Stimulated activated CD8-positive, alpha-beta memory T cell treated with anti-CD3 and anti-CD28 coated beads, Interleukin-12 subunit alpha, Interleukin-12 subunit beta, amount 100 ng/mL, for 1 hour (primary cell): ENCODE measurements around the gene SHISAL1.

Source experiments
- DNase-seq: peaks from one replicate; pipeline ENCODE4 v3.0.0-alpha.2; 2020; ENCODE audit warnings: low read depth

SHISAL1 gene

GRCh38 chr22:44277386-44278135, 35.2 kb downstream of the SHISAL1 start:
- no peak for DNase-seq

GRCh38 chr22:44276706-44277356, 35.9 kb downstream of the SHISAL1 start:
- DNase-seq, result no peak

GRCh38 chr22:44276041-44276440, 36.7 kb downstream of the SHISAL1 start:
- no peak for DNase-seq

GRCh38 chr22:44275631-44275995, 37.1 kb downstream of the SHISAL1 start:
- no peak for DNase-seq

- no peak for DNase-seq
These were observed 37.7 kb downstream of the SHISAL1 start for GRCh38 chr22:44274918-44275630.

GRCh38 chr22:44273175-44273574, 39.6 kb downstream of the SHISAL1 start:
- no peak for DNase-seq

GRCh38 chr22:44272401-44272771, 40.4 kb downstream of the SHISAL1 start:
- no peak for DNase-seq

GRCh38 chr22:44271732-44272400, 40.9 kb downstream of the SHISAL1 start:
- no peak for DNase-seq

GRCh38 chr22:44271010-44271500, 41.7 kb downstream of the SHISAL1 start:
- DNase-seq, result no peak

- DNase-seq, result no peak
These were observed 42.2 kb downstream of the SHISAL1 start for GRCh38 chr22:44270556-44270880.

GRCh38 chr22:44269757-44270555, 42.8 kb downstream of the SHISAL1 start:
- no peak for DNase-seq

GRCh38 chr22:44269117-44269498, 43.6 kb downstream of the SHISAL1 start:
- no peak for DNase-seq

GRCh38 chr22:44268431-44269116, 44.2 kb downstream of the SHISAL1 start:
- no peak for DNase-seq

GRCh38 chr22:44267856-44268255, 44.9 kb downstream of the SHISAL1 start:
- no peak for DNase-seq

GRCh38 chr22:44266796-44267760, 45.7 kb downstream of the SHISAL1 start:
- DNase-seq, result no peak

- DNase-seq, result no peak
These were observed 49.2 kb downstream of the SHISAL1 start for GRCh38 chr22:44263547-44263946.

- no peak for DNase-seq
These were observed 50.7 kb downstream of the SHISAL1 start for GRCh38 chr22:44261861-44262595.

GRCh38 chr22:44261164-44261860, 51.4 kb downstream of the SHISAL1 start:
- DNase-seq, result no peak
